ENCODE results near the gene ZNF605. TPM values are rescaled to one million over a fixed set of nuclear protein-coding genes. Genes with fewer than 3 reads are reported as not detected.

The ZNF605 gene
- total and polyA plus RNA-seq, 2 donors (not counting 3 experiments of a cell fraction or from before 2014, with no cell fraction given), result 2.4 to 11.3 TPM

Small RNA genes lying within 50 kb of the gene (small RNA-seq; reads per million reads assigned to genes)
- gene RNU4ATAC12P (ENCODE audit: insufficient read depth, insufficient read length, low read depth, low replicate concordance), result not detected

Other genes with a start within 250 kb of the ZNF605 start
- 45.7 and 52.8 TPM in 2 replicates for gene PGAM5, start 245.5 kb downstream of the ZNF605 start, total RNA-seq
- gene PGAM5, start 245.5 kb downstream of the ZNF605 start, polyA plus RNA-seq, result 23.1 and 34.1 TPM in 2 replicates
- gene ANKLE2, start 194.5 kb downstream of the ZNF605 start, total RNA-seq, result 96.2 and 112 TPM in 2 replicates
- 72.9 and 75.8 TPM in 2 replicates for gene ANKLE2, start 194.5 kb downstream of the ZNF605 start, polyA plus RNA-seq
- gene GOLGA3, start 127.4 kb downstream of the ZNF605 start, total RNA-seq, result 83.4 and 86.0 TPM in 2 replicates
- gene GOLGA3, start 127.4 kb downstream of the ZNF605 start, polyA plus RNA-seq, result 15.9 and 18.4 TPM in 2 replicates
- 64.7 and 66.5 TPM in 2 replicates for gene CHFR, start 68.7 kb downstream of the ZNF605 start, total RNA-seq
- 45.4 and 57.0 TPM in 2 replicates for gene CHFR, start 68.7 kb downstream of the ZNF605 start, polyA plus RNA-seq
- 9.7 and 11.1 TPM in 2 replicates for gene ZNF26, start 30.1 kb upstream of the ZNF605 start, total RNA-seq
- gene ZNF26, start 30.1 kb upstream of the ZNF605 start, polyA plus RNA-seq, result 5.9 and 7.1 TPM in 2 replicates
- gene ZNF84, start 81.2 kb upstream of the ZNF605 start, total RNA-seq, result 26.0 TPM in 2 replicates
- 8.8 and 9.0 TPM in 2 replicates for gene ZNF84, start 81.2 kb upstream of the ZNF605 start, polyA plus RNA-seq
- gene ZNF140, start 124.6 kb upstream of the ZNF605 start, total RNA-seq, result 10.5 and 11.9 TPM in 2 replicates
- gene ZNF140, start 124.6 kb upstream of the ZNF605 start, polyA plus RNA-seq, result 7.6 and 8.9 TPM in 2 replicates
- gene ZNF891, start 174.0 kb upstream of the ZNF605 start, total RNA-seq, result 1.2 and 1.5 TPM in 2 replicates
- 0.29 and 0.32 TPM in 2 replicates for gene ZNF891, start 174.0 kb upstream of the ZNF605 start, polyA plus RNA-seq
- 4.4 and 5.8 TPM in 2 replicates for gene ZNF10, start 174.3 kb upstream of the ZNF605 start, total RNA-seq
- 1.6 and 3.7 TPM in 2 replicates for gene ZNF10, start 174.3 kb upstream of the ZNF605 start, polyA plus RNA-seq
- gene ZNF268, start 225.2 kb upstream of the ZNF605 start, total RNA-seq, result 17.3 and 18.2 TPM in 2 replicates
- 4.6 and 7.7 TPM in 2 replicates for gene ZNF268, start 225.2 kb upstream of the ZNF605 start, polyA plus RNA-seq